DMS 273 (cell line): Measurements from ENCODE around the gene WWTR1.

ENCODE experiments used
- DNase-seq: peaks from one replicate; lab custom pipeline; 2025; ENCODE audit not compliant: unreplicated experiment; lab: John Stamatoyannopoulos, UW

WWTR1 gene

DNA sequence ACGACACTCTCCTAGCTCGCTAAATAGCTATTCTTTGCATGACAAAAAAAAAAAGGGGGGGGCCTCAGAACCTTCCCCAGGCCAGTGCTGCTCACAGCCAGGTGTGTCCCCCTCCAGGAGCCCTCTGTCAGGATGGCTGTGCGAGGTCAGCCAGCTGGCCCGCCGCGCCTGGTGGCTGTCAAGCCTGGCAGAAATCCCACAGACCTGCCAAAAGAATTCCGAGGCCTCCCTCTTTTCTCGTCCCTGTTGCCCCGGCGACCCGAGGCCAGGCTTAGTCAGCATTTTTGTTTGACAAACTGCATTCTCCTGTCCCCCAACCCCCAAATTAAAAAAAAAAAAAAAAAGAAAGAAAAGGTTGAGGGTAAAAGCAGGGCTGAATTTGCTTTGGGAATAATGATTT, 121.4 kb downstream of the WWTR1 start:
- peak; percentile 85 for DNase-seq

GRCh38 chr3:149535333-149535685, 122.5 kb downstream of the WWTR1 start:
- no peak for DNase-seq

DNA sequence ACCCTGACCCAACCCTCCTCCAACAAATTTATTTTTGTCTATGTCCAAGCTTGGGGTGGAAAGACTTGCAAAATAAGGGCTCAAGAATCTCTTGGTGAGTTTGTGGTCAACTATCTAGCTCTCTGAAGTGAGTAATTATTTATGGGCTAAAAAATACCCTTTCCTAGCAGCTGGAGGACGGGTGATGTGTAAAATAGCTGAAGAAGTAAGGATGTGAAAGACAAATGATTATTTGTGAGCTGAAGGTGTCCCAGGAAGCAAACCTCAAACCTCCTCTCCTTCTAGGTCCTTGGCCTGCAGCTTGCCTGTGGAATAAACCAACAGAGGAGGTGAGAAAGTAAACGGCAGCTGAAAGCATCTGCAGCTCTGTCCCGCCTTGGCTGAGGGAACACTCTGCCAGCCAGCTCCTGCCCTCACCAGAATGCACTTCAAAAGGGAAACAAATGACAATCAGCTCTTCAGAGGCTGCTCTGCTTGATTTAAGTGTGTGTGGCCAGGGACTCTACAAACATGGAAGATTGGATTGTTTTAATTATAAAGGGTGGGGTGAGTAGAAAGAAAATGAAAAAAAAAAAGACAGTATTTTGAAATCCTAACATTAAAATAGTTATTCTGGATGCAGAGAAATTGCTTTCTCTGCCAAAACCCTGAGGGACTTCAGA, 123.0 kb downstream of the WWTR1 start:
- DNase-seq = peak; percentile 74

DNA sequence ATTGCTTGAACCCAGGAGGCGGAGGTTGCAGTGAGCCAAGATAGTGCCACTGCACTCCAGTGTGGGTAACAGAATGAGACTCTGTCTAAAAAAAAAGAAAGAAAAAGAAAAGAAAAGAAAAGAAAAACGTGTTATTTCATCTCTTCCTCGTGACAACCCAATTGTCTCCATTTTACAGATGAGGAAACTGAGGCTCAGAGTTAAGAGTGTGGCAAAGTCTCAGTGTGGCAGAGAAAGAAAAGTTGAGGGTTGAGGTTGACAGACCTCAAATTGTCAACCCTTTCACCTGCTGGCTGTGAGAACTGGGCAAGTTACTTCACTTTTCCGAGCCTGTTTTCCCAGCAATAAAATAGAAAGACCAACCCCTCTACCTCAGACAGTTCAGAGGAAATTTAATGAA, 123.7 kb downstream of the WWTR1 start:
- DNase-seq = no peak

- DNase-seq = peak; percentile 78
These were observed 125.2 kb downstream of the WWTR1 start for GRCh38 chr3:149532489-149533180.

GRCh38 chr3:149529099-149529498, 128.7 kb downstream of the WWTR1 start:
- DNase-seq = no peak

DNA sequence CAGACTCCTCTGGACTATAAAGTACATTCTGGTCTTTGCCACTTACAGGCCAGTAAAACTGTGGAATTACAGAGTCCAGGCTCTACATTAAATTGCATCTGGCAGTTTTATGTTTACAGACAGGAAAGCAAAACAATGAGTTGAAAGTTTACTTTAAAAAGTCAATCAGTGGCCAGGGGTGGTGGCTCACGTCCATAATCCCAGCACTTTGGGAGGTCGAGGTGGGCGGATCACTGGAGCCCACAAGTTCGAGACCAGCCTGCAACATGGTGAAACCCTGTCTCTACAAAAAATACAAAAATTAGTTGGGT, 129.5 kb downstream of the WWTR1 start:
- no peak for DNase-seq

- DNase-seq = peak; percentile 46
These were observed 130.1 kb downstream of the WWTR1 start for GRCh38 chr3:149527531-149528339.

DNA sequence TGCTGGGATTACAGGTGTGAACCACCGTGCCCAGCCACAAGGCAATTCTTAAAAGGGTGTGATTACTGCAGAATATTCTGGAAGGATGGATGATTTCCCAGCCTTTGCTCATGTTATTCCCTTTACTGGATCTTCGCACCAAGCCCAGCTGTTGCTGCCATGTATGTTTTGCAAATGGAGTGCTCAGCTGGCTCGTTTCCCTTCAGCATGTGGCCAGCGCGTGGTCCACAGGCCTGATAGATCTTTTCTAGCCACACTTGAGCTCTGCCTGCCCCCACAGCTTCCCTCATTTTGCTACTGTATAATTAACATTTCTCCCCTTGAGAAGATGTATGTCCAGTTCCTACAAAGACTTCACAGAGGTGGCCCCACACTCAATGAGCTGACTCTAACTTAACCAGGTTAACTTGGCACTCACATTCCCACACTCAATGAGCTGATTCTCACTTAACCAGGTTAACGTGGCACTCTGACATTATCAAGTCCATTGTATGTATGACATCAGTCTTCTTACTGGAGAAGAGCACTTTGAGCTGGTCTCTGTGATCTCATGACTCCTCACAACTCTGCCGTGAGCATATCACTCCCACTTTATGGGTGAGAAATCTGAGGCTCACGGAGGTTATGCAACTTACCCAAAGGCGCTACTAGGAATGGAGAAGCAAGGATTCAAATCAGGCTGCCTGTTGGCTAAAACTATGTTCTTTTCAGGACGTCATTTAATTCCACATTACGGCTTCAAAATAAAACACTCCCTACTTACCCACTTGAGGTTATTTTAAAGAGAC, 134.1 kb downstream of the WWTR1 start:
- DNase-seq = no peak

- no peak for DNase-seq
These were observed 137.9 kb downstream of the WWTR1 start for GRCh38 chr3:149519912-149520311.

GRCh38 chr3:149516920-149517319, 140.9 kb downstream of the WWTR1 start:
- DNase-seq = no peak

DNA sequence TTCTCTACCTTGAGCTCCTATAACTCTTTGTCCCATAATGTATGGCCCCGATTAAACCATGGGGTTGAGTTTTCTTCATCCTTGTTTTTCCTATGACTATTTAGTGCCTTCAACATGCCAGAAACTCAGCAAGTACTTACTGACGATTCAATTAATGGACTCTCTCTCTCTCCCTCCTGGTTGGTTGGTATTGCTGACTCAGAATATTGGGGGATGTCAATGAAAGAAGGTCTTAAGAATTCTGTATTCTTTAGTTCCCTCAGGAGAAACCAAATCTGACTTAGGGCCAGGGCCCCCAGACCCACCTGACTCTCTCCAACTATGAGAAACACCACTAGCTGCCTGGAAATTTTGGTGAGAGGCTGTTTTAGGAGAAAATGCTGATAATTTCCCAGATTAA, 142.6 kb downstream of the WWTR1 start:
- DNase-seq = no peak

GRCh38 chr3:149514471-149514870, 143.4 kb downstream of the WWTR1 start:
- no peak for DNase-seq

GRCh38 chr3:149512073-149512782, 145.6 kb downstream of the WWTR1 start:
- DNase-seq = peak; percentile 87

- DNase-seq = no peak
These were observed 146.7 kb downstream of the WWTR1 start for GRCh38 chr3:149511040-149511626.

- DNase-seq = no peak
These were observed 147.3 kb downstream of the WWTR1 start for GRCh38 chr3:149510480-149510879.

GRCh38 chr3:149509526-149509925, 148.3 kb downstream of the WWTR1 start:
- no peak for DNase-seq

DNA sequence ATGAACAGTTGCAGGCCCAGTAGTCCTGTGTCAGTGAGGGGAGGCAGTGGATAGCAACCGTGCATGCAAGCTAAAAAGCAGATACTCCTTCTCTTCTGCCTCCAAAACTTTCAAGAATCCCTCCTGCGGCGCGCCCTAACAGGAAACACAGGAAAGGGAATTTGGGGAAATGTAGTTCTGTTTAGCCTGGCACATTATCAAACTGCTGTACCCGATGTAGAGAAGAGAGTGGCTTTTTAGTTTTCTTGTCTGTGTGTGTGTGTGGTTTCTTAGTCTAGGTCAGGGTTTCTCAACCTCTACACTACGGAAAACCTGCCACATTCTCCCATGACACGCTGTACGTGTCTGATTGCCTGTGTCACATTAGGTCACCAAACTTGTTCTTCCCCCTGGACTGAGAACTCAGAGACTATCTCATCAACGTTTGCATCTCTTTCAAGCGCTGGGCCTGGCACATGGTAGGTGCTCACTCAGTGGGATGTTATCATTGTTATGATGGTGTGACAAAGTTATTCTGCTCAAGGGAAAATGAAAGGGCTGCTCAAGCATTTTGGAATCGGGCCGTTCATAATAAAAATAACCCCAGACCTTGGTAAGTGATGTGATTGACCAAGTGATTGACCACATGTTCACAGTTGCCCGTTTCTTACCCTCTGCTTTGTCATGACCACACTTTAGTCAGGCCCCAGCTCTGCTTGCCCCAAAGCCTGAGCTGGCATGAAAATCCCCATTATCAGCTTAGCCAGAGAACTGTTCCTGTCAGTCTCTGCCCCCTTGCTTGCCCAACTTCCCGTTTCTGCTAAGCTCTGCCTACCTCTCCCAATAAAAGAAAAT, 150.1 kb downstream of the WWTR1 start:
- DNase-seq = no peak

GRCh38 chr3:149506965-149507364, 150.9 kb downstream of the WWTR1 start:
- no peak for DNase-seq

- no peak for DNase-seq
These were observed 151.3 kb downstream of the WWTR1 start for GRCh38 chr3:149506540-149506939.
